ENCODE data around the gene OR7G2.

Gene OR7G2

DNA sequence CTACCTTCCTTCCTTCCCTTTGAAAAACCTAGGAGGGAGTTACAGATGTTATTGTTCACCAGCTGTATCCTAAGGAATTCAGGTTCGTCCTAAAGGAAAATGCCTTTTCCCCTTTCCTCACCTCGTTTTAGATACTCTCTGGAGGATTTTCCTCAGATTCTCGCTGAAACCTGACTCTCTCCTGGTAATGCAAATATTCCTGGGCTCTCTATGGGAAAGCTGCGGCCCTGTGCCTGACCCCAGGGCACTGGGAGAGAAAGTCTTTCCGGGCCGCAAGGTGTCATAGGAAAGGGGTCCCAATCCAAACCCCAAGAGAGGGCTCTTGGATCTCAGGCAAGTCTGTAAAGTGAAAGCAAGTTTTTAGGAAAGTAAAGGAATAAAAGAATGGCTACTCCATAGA lies 33.5 kb downstream of the OR7G2 start:
- TF ChIP-seq, protein P1, sequence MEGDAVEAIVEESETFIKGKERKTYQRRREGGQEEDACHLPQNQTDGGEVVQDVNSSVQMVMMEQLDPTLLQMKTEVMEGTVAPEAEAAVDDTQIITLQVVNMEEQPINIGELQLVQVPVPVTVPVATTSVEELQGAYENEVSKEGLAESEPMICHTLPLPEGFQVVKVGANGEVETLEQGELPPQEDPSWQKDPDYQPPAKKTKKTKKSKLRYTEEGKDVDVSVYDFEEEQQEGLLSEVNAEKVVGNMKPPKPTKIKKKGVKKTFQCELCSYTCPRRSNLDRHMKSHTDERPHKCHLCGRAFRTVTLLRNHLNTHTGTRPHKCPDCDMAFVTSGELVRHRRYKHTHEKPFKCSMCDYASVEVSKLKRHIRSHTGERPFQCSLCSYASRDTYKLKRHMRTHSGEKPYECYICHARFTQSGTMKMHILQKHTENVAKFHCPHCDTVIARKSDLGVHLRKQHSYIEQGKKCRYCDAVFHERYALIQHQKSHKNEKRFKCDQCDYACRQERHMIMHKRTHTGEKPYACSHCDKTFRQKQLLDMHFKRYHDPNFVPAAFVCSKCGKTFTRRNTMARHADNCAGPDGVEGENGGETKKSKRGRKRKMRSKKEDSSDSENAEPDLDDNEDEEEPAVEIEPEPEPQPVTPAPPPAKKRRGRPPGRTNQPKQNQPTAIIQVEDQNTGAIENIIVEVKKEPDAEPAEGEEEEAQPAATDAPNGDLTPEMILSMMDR (IDR thresholded peaks at IDR 0.05), result no peak

DNA sequence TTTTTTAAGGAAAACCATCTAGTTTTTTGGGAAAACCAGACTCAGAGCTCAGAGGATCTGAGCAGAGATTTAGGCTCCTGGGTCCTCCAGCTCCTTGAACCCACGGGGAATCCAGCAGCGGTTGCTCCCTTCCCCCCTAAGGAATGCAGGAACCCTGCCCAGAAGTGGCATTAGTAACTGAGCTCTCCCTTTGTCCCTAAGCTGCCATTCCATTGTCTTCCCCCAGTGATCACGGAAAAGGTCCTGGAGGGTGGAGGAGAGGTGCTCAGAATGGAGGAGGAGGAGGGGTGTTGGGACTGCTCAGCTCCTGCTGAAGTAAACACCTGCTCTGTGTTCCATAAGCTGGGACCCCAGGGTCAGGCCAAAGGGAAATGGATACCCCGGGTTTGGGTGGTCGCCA lies 37.2 kb downstream of the OR7G2 start:
- TF ChIP-seq, protein P1 (IDR thresholded peaks at IDR 0.05), result no peak

DNA sequence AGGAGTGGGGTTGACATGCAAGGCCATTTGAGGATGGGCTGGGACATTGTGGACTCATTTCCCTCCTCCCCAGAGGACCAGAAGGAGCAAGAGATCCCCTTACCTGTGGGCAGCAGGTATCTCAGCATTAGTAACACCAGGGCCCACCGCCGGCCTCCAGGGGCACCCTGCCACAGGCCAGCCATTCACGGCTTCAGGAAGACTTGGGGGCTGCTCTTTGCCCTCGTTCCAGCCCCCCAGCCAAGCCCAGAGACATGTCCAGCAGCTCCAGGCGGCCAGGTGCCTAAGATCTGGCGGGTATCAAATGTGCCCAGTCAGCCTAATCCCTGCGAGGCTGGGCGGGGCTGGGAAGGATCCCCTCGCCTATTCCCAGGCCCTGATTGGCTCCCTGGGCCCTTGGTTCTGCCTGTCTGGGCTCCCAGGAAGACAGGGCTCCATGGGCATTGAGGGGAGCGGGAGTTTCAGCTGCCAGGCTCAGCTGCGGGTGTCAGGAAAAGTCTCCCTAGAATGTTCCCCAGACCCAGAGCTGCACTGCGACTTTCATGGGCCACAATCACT lies 41.7 kb downstream of the OR7G2 start:
- TF ChIP-seq, protein P1 (IDR thresholded peaks at IDR 0.05), result no peak

DNA sequence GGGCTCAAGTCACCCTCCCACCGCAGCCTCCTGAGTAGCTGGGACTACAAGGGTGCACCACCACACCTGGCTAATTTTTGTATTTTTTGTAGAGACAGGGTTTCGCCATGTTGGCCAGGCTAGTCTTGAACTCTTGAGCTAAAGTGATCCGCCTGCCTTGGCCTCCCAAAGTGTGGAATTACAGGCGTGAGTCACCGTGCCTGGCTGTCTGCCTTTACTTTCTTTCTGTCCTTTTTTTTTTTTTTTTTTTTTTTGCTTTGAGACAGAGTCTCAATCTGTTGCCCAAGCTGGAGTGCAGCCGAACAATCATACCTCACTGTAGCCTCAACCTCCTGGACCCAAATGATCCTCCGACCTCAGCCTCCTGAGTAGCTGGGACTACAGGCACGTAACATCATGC lies 45.4 kb downstream of the OR7G2 start:
- TF ChIP-seq, protein P1 (IDR thresholded peaks at IDR 0.05), result no peak

DNA sequence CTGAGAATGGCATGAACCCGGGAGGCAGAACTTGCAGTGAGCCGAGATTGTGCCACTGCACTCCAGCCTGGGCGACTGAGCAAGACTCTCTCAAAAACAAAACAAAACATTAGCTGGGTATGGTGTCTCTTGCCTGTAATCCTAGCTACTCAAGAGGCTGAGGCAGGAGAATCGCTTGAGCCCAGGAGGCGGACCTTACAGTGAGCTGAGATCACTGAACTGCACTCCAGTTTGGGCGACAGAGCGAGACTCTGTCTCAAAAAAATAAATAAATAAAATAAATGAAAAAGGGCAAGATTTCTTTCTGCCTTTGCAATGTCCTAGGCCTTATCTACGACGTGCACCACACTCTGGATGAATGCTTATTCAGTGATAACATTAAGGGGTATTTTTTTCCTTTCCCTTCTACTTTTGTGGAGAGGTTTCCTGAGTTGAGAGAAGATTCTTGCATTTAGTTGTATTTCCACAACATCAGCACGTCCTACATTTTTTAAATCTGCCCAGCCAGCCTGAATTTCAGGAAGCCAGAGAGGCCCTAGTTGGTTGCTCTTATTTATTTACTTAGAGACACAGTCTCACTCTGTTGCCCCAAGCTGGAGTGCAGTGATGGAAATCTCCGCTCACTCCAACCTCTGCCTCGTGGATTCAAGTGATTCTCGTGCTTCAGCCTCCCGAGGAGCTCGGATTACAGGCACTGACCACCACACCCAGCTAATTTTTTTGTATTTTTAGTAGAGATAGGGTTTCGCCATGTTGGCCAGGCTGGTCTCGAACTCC lies 46.5 kb downstream of the OR7G2 start:
- TF ChIP-seq, protein P1 (IDR thresholded peaks at IDR 0.05), result no peak

DNA sequence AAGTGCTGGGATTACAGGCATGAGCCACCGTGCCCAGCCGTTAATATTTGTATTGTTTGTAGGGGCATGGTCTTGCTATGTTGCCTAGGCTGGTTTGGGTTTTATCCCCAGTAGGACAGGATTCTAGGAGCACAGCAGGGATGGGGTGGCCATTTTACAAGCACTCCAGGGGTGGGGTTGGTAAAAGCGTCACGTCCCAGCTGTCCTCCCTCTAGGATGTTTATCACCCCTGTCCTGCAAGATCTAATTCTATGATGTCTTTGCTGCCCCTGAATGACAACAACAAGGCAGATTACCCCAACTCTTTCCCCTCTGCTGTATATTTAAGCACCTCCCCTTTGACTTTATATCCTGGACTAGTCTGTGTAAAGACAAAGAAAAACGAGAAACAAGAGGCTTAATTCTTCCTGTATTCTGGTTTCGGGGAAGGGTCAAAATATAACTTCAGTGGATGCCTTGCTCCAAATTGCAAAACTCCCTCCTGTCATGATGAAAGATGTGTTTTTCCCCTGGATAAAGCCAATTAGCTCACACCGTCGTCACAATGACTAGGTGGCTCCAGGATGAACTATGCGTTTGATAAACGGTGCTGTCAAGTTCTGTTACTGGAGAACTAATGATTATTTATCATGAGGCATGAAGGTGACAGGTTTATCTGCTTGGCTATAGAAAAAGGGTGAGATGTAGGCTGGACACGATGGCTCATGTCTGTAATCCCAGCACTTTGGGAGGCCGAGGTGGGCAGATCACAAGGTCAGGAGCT lies 48.2 kb downstream of the OR7G2 start:
- TF ChIP-seq, protein P1 (IDR thresholded peaks at IDR 0.05), result no peak

DNA sequence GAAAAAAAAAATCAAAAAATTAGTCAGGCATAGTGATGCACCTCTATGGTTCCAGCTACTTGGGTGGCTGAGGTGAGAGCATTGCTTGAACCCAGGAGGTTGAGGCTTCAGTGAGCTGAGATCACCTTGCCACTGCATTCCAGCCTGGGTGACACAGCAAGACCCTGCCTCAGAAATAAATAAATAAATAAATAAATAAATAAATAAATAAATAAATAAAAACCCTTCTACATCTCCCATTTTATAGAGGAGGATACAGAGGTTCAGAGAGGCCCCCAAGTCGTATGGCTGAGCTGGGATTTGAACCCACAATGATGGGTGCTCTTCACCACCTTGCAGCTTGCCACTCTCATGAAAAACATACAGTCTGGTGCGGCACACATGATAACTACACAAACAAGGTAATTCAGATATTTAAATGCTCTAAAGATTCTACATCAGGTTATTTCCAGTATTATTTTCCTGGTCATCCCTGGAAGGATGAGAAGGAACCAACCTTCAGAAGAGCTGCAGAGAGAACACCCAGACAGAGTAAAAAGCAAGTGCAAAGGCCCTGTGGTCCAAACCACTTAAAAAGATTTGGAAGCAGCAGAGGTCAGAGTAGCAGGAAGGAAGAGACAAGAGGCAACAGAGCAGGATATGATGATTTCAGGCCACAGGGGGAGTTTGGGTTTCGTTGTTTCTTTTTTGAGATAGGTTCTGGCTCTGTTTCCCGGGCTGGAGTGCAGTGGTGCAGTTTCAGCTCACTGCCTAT lies 49.6 kb downstream of the OR7G2 start:
- TF ChIP-seq, protein P1 (IDR thresholded peaks at IDR 0.05), result no peak
